ENCODE data around the gene MAGI2.
"Not testable (repeated sequence)": the region's sequence is repeated elsewhere in the genome, so short reads cannot be mapped to it uniquely, and the experiment has no call there.

The MAGI2 gene

DNA sequence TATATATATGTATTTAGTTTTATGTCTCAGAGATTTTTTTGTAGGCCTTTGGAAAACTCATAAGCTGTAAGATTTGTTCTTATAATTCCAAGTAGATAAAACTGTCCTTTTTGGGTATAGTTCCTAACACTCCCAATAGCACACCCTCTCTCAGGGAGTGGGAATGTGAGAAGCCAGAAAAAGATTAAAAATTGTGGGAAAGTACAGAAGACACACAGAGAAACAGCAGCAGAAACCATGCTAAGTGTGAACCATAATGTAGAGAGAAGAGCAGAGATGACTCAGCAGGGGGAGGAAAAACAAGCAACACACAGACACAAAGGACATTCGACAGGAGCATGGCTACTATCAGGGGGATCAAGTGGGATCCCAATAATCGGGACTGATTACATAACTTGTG, 401.6 kb downstream of the MAGI2 start:
- TF ChIP-seq ZNF274 (IDR thresholded peaks at IDR 0.05; ENCODE audit: low read depth, low read length) = no peak
- no peak overlapping the region for H3K4me3 ChIP-seq (ENCODE audit: low read length)

DNA sequence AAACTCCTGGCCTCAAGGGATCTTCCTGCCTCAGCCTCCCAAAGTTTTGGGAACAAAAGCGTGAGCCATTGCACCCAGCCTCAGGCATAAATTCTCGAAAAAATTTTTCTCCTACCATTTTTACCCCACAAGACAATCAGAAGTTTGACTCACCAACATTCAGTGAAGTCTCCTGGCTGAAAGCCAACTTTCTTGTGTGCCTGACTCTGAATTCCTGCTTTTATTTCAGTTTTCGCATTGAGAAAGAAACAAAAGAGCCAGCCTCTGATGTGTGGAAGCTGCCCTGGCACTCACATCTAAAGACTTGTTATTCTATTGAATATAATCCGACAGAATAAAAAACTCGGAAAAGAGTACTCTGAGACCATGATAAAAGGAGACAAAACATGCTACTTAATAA, 402.9 kb downstream of the MAGI2 start:
- no peak overlapping the region for H3K4me3 ChIP-seq (ENCODE audit: low read length)
- TF ChIP-seq ZNF274 (IDR thresholded peaks at IDR 0.05; ENCODE audit: low read depth, low read length) = no peak

DNA sequence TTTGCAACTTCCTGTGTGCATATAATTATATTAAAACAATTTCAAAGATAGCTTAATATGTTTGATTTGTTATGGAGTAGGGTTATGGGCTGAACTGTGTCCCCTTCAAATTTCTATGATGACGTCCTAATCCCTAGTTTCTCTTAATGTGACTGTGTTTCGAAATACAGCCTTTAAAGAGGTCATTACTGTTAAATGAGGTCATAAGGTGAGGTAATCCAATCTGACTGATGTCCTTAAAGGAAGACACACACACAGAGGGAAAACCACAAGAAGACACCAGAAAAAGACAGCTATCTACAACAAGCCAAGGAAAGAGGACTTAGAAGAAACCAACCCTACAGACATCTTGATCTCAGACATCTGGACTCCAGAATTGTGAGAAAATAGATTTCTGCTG, 407.4 kb downstream of the MAGI2 start:
- no peak for TF ChIP-seq ZNF274 (IDR thresholded peaks at IDR 0.05; ENCODE audit: low read depth, low read length)
- H3K4me3 ChIP-seq (ENCODE audit: low read length) = no peak overlapping the region

DNA sequence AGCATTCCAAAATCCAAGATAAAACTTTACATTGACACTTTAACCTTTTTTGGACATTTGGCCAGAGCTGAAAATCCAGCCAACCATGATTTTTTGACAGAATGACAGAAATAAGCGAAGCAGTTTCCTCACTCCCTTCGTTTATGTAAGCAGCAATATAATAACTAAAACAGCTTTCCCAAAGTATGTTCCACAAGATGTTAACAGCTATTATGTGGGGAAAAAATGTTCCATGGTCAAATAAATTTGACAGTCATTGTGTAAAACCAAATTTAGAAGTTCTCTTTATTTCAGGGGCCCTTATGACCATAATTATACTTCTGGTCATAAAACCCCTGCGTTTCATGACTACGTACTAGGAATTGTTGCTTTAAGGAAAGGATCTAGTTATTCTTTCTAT, 416.5 kb downstream of the MAGI2 start:
- no peak for TF ChIP-seq ZNF274 (IDR thresholded peaks at IDR 0.05; ENCODE audit: low read depth, low read length)
- H3K4me3 ChIP-seq (ENCODE audit: low read length) = no peak overlapping the region

DNA sequence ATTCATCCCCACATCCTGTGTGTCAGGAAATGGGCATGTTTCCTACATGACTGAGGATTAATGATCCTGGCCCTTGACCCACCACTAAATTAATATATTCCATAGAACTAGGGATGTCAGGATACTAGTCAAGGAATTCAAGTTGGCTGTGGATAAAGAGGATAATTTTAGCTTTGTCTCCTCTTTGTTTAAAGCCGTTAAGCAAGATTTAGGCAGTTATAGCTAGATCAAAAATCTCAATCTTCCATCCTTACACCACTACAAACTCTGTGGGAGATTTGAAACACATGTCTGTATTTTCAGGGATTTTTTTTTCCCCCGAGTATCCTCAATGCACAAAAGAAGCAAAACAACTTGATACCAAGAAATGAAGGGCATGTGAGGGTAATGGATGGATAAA, 417.1 kb downstream of the MAGI2 start:
- TF ChIP-seq ZNF274 (IDR thresholded peaks at IDR 0.05; ENCODE audit: low read depth, low read length) = no peak
- H3K4me3 ChIP-seq (ENCODE audit: low read length) = no peak overlapping the region

DNA sequence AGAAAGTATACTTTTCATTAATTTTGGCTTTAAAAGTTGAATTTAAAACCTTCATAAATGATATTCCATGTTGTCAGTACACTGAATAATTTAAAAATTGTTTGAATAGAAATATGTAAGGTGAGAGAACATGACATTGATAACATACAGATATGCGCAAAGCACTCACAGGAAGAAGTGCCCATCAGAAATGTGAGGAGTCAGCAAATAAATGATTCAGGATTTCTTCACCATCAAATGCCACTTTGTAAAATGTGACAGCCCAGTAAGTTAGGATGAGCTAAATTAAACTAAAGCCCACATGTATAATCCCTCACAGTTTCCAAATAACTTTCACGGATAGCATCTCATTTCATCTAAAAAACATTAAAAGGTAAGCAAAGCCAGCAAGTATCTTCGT, 417.6 kb downstream of the MAGI2 start:
- no peak for TF ChIP-seq ZNF274 (IDR thresholded peaks at IDR 0.05; ENCODE audit: low read depth, low read length)
- no peak overlapping the region for H3K4me3 ChIP-seq (ENCODE audit: low read length)

DNA sequence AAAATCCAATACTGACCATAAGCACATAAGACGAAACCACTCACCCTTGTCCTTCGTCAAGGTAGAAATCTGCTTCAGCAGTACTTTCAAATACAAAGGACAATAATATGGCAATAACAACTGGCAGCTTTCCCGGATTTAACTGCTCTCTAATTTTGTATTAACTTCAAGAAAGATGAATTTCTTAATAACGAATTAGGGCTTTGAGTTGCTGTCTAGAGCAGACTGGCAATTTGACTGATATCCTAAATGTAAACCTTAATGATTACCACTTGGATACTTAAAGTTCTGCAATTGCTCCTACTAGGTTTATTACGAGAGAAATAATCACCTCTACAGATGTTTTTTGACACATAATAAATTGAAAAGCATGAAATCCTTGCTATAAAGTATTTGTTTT, 418.7 kb downstream of the MAGI2 start:
- H3K4me3 ChIP-seq (ENCODE audit: low read length) = no peak overlapping the region
- no peak for TF ChIP-seq ZNF274 (IDR thresholded peaks at IDR 0.05; ENCODE audit: low read depth, low read length)

DNA sequence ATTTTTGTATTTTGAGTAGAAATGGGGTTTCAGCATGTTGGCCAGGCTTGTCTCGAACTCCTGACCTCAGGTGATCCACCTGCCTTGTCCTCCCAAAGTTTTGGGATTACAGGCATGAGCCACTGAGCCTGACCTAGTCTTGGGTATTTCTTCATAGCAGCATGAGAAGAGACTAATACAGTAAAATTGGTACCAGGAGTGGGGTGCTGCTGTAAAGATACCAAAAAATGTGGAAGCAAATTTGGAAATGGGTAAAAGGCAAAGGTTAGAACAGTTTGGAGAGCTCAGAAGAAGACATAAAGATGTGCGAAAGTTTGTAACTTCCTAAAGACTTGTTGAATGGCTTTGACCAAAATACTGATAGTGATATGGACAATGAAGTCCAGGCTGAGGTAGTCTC, 433.8 kb downstream of the MAGI2 start:
- not testable (repeated sequence) for H3K4me3 ChIP-seq (ENCODE audit: low read length)

DNA sequence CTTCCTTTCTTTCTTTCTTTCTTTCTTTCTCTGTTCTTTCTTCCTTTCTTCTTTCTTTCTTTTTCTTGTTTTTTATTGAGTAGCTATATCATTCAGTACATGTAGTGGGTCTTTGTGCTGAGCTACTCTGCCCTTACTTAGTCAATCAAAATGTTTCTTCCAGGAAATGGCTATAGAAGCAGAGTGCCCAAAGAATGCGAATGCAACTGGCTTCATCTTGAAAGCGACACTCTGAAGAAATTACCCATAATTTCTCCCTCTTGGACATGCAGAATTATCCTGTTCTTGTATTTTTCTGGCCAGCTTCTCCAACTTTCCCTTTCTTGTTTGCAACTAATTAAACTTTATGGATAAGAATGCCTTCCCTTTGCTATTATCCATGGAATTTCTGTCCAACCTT, 441.5 kb downstream of the MAGI2 start:
- H3K4me3 ChIP-seq (ENCODE audit: low read length) = no peak overlapping the region
- no peak for TF ChIP-seq ZNF274 (IDR thresholded peaks at IDR 0.05; ENCODE audit: low read depth, low read length)

DNA sequence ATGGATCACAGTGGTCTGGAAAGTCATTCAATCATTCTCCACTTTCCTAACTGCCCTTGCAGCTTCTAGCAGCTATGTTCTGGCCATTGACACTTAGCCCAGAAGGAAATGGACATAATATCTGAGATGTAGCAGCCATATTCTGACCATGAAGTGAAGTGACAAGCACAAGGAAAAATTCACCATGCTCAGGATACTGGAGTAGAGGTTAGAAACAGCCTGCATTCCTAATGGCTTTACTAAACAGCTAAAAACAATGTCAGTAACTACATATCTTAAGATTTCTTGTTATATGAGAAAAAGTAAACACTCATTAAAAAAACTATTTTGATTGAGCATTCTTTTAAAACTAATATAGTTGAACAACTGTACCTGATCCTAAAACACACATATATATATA, 443.8 kb downstream of the MAGI2 start:
- no peak overlapping the region for H3K4me3 ChIP-seq (ENCODE audit: low read length)
- no peak for TF ChIP-seq ZNF274 (IDR thresholded peaks at IDR 0.05; ENCODE audit: low read depth, low read length)

DNA sequence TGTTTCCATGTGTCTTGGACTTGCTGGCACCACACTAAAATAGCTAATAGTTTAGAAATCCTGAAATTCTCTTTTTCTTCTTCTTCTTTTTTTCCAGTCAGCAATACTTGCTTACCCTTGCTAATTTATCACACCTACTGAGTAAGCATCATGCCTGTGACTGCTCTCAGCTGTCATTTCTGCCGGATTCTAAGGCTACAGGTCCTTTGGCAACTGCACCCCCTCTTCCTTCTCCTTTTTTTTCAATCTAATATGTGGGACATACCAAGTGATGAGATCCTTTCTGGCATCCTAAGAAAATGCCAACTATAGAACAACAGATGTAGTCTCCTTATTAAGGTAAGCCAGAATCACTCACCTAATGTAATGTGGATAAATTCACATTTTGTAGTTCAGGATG, 444.7 kb downstream of the MAGI2 start:
- TF ChIP-seq ZNF274 (IDR thresholded peaks at IDR 0.05; ENCODE audit: low read depth, low read length) = no peak
- H3K4me3 ChIP-seq (ENCODE audit: low read length) = no peak overlapping the region

DNA sequence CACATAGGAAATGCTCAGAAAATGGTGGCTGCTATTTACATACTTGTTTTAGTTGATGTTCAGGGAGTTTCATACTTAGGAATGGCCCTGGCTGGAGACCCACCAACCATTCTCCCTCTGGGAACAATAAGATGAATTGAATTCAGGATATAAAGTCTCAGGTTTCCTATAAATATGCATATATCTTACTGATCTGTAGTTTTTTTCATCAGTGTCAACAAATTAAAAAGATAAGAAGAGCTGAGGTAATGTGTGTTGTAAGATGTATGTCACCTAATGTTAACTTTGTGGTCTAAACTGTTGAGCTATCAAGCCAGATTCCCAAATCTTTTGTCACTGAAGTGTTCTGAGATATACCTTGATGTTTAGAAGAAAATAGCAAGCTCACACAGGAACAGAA, 457.5 kb downstream of the MAGI2 start:
- H3K4me3 ChIP-seq (ENCODE audit: low read length) = no peak overlapping the region
- no peak for TF ChIP-seq ZNF274 (IDR thresholded peaks at IDR 0.05; ENCODE audit: low read depth, low read length)

DNA sequence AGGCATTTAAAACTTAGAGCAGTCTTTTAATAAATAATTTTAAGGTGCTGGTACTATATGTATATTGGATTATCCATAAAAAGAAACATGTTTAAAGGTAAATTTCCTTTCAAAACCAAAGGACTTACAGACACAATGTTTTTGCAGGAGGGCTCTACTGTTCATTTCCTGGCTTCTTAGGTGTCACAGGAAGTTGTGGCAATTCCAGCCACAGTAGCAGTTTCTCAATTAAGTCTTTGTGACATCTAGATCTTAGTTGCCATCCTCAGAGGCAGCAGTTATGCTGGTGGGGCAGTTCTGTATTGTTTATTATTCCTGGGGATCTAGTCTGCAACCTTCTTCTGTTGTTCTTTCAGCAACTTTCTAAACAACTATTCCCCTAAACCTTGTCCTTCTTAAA, 460.1 kb downstream of the MAGI2 start:
- H3K4me3 ChIP-seq (ENCODE audit: low read length) = no peak overlapping the region
- no peak for TF ChIP-seq ZNF274 (IDR thresholded peaks at IDR 0.05; ENCODE audit: low read depth, low read length)

DNA sequence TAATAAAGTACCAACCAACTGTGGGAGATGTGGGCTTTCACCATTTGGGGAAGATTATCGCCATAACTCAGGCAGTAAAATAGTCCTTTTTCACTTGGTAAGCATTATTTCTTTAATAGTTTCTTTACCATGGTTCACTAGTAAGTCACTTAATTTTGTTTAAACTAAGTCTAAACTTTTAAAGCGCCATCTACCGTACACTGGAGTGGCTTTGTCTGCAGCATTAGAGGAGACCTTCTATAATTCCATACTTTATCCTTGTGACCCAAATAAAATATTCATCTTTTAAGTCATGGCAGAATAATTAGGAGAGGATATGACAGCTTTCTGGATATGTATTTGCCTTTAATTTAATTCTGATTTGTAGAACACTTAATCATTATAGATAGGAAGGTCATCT, 468.0 kb downstream of the MAGI2 start:
- TF ChIP-seq ZNF274 (IDR thresholded peaks at IDR 0.05; ENCODE audit: low read depth, low read length) = no peak

DNA sequence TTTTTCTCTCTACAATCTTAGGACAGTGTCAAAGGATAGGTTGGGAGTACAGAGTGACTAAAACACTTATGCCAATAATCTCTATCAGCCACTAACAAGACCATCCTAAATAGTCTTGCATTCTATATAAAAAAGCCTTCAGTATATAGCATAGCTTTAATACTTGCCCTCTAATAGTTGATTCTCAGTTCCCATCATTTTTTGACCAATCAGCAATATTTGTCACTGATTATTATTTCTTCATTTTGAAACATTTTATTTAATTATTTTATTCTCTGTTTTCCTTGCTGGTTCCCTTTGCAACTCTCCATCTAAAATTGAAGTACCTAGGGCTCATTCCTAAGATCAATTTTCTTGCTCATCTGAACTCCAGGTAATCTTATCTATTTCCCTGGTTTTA, 470.0 kb downstream of the MAGI2 start:
- TF ChIP-seq ZNF274 (IDR thresholded peaks at IDR 0.05; ENCODE audit: low read depth, low read length) = no peak
- no peak overlapping the region for H3K4me3 ChIP-seq (ENCODE audit: low read length)

More for the DNA sequence above, 468.0 kb downstream of the MAGI2 start:
- no peak overlapping the region for H3K4me3 ChIP-seq (ENCODE audit: low read length)

DNA sequence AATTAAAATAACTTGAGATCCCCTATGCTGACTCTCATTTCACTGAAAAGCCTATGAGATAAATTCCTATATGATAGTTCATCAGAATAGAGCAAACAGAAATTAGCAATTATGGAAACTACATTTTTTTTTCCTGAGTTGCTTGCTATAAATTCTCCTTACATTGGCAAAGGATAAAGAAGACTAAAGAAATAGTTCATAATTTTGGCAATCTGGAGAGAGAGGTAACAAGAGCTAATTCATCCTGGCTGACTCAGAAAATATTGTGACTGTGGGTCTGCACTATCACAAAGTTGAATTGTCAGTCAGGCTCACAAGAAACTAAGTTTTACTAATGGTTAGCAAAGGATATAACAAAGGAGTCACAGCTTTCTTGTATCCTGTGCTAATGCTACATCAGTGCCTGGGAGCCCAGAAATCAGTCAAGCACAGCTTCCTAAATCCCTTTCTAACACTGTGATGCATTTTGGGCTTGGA, 483.0 kb downstream of the MAGI2 start:
- no peak overlapping the region for H3K4me3 ChIP-seq (ENCODE audit: low read length)
- no peak for TF ChIP-seq ZNF274 (IDR thresholded peaks at IDR 0.05; ENCODE audit: low read depth, low read length)

DNA sequence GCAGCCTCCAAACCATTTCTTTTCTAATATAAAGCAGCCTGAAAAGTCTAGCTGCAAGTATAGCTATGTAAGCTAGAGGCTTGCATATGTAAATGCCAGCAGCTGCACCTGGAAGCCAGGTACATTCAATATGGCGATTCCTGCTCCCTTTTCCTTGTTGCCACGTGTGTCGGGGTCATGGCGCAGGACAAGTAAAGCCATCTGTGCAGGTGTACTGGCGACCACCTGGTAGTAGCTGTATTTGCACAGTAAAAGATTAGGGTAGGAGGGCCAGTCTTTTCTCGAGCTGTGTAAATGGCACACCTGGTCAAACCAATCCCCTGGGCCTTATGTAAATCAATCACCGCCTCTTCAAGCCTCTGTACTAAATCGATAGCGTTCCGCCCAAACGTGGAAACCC, 484.5 kb downstream of the MAGI2 start:
- no peak overlapping the region for H3K4me3 ChIP-seq (ENCODE audit: low read length)
- TF ChIP-seq ZNF274 (IDR thresholded peaks at IDR 0.05; ENCODE audit: low read depth, low read length) = no peak

DNA sequence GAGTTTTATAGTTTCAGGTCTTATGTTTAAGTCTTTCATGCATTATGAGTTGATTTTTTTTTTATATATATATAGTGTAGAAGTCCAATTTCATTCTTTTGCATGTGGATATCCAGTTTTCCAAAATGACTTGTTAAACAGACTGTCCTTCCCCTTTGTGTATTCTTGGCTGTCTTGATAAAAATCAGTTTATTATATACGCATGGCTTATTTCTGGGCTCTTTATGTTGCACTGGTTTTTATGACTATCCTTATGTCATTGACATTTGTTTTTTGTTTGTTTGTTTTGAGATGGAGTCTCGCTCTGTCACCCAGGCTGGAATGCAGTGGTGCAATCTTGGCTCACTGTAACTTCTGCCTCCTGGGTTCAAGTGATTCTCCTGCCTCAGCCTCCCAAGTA, 485.9 kb downstream of the MAGI2 start:
- not testable (repeated sequence) for H3K4me3 ChIP-seq (ENCODE audit: low read length)
